Coronary artery (tissue), 2 donors: ENCODE data around the gene SEMA4A.

Experiments used
- DNase-seq: peaks from one replicate; pipeline ENCODE4 v3.0.0-alpha.2; 2017; ENCODE audit warnings: low spot score
- H3K27ac ChIP-seq, 2 donors: fragments of 200-600 bp; sonication (generic); one replicate each; pipeline ENCODE4 v1.5.1; 2016 to 2019
- H3K4me3 ChIP-seq: fragments of 200-600 bp; sonication (generic); 2 replicates; pipeline ENCODE4 v1.5.1; 2016; ENCODE audit warnings: mild to moderate bottlenecking, moderate library complexity
- CTCF ChIP-seq: fragments of 200-600 bp; sonication (generic); IDR thresholded peaks from one replicate; pipeline ENCODE4 v1.5.1; 2019; ENCODE audit warnings: antibody characterized with exemption

Gene SEMA4A

DNA sequence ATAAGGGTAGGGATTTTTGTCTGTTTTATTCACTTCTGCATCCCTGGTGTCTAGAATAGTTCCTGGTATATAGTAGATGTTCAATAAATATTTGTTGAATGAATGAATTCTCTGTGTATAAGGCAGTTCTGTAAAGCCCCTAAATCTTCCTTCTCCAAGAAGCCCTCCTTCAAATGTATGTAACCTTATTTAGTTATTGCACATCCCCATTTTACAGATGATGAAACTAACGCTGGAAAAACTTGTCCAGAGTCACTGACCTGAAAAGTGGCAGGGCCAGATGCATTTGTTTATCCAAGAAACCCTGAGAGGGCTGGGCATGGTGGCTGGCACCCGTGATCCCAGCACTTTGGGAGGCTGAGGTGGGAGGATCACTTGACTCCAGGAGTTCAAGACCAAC lies 43.1 kb upstream of the SEMA4A start:
- no peak for DNase-seq
- Histone ChIP-seq H3K4me3 (no peak overlapping the region), H3K27ac (no peak overlapping the region)
- no peak for TF ChIP-seq CTCF

DNA sequence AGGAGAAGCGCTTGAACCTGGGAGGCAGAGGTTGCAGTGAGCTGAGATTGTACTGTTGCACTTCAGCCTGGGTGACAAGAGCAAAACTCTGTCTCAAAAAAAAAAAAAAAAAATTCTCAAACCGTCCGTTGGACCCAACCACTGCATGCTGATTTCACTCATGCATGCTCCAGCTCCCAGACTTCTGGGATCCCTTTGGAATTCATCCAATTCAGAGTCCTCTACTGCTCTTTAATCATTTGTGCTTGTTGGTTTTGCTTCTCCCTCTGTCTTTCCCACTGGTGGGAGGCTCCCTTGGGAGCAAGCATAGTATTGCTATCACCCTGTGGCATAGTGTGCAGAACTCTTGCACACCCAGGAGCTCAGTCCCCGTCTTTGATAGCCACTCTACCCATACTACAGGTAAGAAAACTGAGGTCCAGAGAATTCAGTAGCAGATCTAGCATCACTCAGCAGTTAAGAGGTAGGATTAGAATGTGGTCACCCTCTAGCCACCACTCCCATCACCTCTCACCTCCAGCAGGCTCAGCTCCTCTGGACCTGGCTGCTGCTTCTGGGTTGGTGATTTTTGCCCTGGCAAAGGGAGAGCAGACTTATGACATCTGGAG lies 41.9 kb upstream of the SEMA4A start:
- no peak for DNase-seq
- no peak overlapping the region for H3K4me3 ChIP-seq
- no peak for TF ChIP-seq CTCF
- H3K27ac ChIP-seq: peak overlapping the region in 1 of 2 donors; percentile 70

DNA sequence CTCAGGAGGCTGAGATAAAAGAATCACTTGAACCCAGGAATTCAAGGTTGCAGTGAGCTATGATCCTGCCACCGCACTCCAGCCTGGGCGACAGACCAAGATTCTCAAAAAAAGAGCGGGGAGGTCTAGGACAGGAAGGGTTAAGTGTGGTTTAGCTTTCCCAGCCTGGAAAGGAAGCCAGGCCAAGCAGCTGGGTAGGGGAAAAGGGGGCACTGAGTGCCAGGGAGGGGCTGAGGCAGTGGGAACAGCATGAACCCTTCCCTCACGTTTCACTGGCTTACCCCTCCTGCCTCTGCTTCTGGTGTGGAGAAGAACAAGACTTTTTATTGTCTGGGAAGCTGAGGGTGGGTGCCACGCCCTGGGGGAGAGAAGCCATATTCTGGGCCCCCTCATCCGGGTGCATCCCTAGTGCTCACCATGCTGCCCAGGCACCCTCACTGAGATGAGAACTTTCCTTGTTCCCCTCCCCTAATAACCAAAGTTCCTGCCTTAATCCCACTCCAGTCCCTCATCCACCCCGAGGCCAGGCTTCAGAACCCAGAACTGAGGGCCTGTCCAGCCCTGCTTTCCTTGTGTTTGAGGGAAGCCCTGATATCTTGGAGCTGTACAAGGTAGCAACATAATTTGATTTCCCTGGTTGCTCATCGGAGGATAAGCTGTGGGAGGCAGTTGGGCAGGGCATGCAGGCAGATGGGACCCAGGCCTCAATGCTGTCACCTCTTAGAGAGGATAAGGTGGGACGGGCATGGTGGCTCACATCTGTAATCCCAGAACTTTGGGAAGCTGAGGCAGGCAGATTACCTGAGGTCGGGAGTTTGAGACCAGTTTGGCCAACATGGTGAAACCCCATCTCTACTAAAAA lies 40.9 kb upstream of the SEMA4A start:
- no peak overlapping the region for H3K4me3 ChIP-seq
- TF ChIP-seq CTCF: no peak
- peak; percentile 76 for DNase-seq
- H3K27ac ChIP-seq: peak overlapping the region; percentile 50 to 70

- no peak for TF ChIP-seq CTCF
- peak; percentile 76 for DNase-seq
- peak overlapping the region; percentile 93 to 99 for H3K27ac ChIP-seq
- H3K4me3 ChIP-seq: no peak overlapping the region
These were observed 40.0 kb upstream of the SEMA4A start for GRCh38 chr1:156113282-156113950.

DNA sequence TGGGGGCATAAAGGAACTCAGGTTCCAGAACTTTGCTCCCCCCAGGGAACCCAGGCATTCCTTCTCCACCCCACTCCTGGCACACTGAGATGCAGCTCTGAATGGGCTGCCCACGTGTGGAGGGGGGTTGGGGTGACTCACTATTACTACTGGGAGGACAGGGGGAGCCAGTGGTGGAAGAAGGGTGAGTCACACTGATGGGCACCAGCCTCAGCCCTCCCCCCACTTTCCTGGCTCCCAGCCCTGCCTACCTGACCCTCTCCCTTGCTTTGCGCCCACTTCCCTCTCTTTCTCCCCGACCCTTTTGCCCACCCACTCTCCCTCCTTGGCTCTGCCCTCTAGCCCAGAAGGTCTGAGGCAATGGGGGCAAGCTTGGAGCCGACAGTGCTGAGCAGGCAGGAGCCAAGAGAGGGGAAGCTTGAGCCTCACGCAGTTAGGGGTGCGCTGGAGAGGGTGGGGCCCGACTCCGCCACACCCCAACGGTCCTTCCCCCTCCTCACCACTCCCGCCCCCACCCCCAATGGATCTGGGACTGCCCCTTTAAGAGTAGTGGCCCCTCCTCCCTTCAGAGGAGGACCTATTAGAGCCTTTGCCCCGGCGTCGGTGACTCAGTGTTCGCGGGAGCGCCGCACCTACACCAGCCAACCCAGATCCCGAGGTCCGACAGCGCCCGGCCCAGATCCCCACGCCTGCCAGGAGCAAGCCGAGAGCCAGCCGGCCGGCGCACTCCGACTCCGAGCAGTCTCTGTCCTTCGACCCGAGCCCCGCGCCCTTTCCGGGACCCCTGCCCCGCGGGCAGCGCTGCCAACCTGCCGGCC lies 39.1 kb upstream of the SEMA4A start, which contains the start of gene LMNA:
TSS of gene LMNA (plus strand) at position 611 of the 818 bp plus-strand sequence. CDS start 208 bp downstream, outside the sequence.
- peak; percentile 99 for DNase-seq
- Histone ChIP-seq H3K4me3 (peak within 1 kb of the TSS; percentile 96), H3K27ac (peak within 1 kb of the TSS; percentile 93 to 99)
- TF ChIP-seq CTCF: no peak

DNA sequence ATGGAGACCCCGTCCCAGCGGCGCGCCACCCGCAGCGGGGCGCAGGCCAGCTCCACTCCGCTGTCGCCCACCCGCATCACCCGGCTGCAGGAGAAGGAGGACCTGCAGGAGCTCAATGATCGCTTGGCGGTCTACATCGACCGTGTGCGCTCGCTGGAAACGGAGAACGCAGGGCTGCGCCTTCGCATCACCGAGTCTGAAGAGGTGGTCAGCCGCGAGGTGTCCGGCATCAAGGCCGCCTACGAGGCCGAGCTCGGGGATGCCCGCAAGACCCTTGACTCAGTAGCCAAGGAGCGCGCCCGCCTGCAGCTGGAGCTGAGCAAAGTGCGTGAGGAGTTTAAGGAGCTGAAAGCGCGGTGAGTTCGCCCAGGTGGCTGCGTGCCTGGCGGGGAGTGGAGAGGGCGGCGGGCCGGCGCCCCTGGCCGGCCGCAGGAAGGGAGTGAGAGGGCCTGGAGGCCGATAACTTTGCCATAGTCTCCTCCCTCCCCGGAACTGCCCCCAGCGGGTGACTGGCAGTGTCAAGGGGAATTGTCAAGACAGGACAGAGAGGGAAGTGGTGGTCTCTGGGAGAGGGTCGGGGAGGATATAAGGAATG lies 38.4 kb upstream of the SEMA4A start:
- Histone ChIP-seq H3K27ac (peak overlapping the region; percentile 93 to 99), H3K4me3 (peak overlapping the region; percentile 96)
- DNase-seq: no peak
- no peak for TF ChIP-seq CTCF
